Muscle layer of colon (tissue), 2 donors: Measurements from ENCODE around the gene VENTX.

Experiments
- H3K27ac ChIP-seq: one replicate; pipeline ENCODE4 v1.7.0; 2013; ENCODE audit warnings: low read depth, mild to moderate bottlenecking, low read length, moderate library complexity
- H3K27me3 ChIP-seq, 2 donors: one replicate each; pipeline ENCODE4 v1.7.0; 2013; ENCODE audit warnings: low read length in 2 of 2, mild to moderate bottlenecking in 2 of 2; ENCODE audit not compliant: insufficient read depth in 2 of 2, control insufficient read depth in 1 of 2
- H3K36me3 ChIP-seq: one replicate; pipeline ENCODE4 v1.7.0; 2013; ENCODE audit warnings: mild to moderate bottlenecking, low read length; ENCODE audit not compliant: insufficient read depth
- H3K4me1 ChIP-seq: one replicate; pipeline ENCODE4 v1.7.0; 2013; ENCODE audit warnings: mild to moderate bottlenecking, low read length; ENCODE audit not compliant: insufficient read depth
- H3K4me3 ChIP-seq, 2 donors: one replicate each; pipeline ENCODE4 v1.7.0; 2013; ENCODE audit warnings: low read length in 2 of 2, low read depth in 1 of 2, mild to moderate bottlenecking in 1 of 2, moderate library complexity in 1 of 2
- H3K9ac ChIP-seq: one replicate; pipeline ENCODE4 v1.7.0; 2013; ENCODE audit warnings: low read length
- H3K9me3 ChIP-seq: one replicate; pipeline ENCODE4 v1.7.0; 2013; ENCODE audit warnings: mild to moderate bottlenecking, low read length
- donor health status: abdominal sarcoma.
- donor health status: Adenocarcinoma of cecum.

VENTX gene

DNA sequence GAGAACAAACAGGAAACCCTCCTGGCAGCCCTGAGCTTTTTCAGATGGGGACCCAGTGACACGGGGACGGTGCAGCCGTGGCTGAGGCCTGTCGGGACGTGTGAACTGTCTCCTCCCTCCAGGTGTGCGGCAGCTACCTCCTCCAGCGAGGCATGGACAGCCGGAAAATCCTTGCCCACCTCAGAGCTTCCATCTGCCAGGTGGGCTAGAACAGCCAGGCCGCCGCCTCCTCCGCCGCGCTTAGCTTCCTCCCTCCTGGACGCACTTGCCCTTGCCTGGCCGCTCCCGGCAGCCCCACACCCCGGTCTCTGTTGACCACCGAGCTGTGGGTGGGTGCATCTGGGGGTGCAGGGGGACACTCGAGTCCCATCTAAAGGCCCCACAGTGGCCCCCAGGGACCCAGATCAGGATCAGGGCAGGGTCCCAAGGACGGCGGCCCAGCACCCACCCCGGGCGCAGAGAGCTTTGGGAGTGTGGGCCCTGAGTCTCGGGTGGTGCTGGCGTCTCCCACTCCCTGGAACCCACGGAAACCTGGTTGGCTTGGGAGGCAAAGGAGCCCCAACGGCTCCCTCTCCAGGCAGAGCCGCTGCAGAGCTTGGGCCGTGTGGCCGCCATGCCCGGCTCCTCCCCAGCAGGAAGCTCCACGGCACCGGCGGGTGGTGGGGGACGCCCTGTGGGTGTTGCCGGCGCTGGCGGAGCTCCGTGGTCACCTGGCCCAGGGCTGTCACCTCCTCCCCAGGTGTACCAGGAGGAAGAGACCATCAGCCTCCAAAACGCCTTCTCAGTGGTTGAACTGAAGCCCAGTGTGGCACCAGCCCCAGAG, 40.5 kb upstream of the VENTX start:
- no peaks in the 10 kb centered on the region for H3K4me1 ChIP-seq
- no peaks in the 10 kb centered on the region for H3K9me3 ChIP-seq
- H3K9ac ChIP-seq, result no peak overlapping the region
- H3K27me3 ChIP-seq, result no peaks in the 10 kb centered on the region
- no peaks in the 10 kb centered on the region for H3K36me3 ChIP-seq
- H3K4me3 ChIP-seq, result no peak overlapping the region
- no peak overlapping the region for H3K27ac ChIP-seq

DNA sequence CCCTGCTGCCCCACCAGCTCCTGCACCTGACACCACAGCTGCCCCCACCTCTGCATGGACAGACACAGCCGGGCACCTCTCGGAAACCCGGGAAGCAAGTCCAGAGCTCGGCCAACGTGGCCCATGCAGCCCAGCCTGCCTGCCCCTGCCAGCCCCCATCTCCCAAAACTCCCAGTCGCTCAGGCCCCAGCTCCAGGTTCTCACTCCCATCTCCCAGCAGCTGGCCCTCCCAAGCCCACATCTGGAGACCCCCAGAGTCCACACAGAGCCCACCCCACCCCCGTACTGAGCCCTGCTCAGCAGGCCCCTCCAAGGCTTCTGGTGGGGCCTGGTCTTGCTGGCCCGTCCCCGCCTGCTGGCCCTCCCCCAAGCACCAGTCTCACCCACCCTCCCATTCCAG, 39.9 kb upstream of the VENTX start:
- H3K27me3 ChIP-seq, result no peaks in the 10 kb centered on the region
- no peak overlapping the region for H3K9ac ChIP-seq
- H3K4me3 ChIP-seq, result no peak overlapping the region

GRCh38 chr10:133198206-133198605, 39.4 kb upstream of the VENTX start:
- H3K4me3 ChIP-seq, result no peak overlapping the region
- no peaks in the 10 kb centered on the region for H3K27me3 ChIP-seq
- H3K36me3 ChIP-seq, result no peaks in the 10 kb centered on the region
- no peaks in the 10 kb centered on the region for H3K9me3 ChIP-seq
- no peak overlapping the region for H3K9ac ChIP-seq
- H3K27ac ChIP-seq, result no peak overlapping the region
- H3K4me1 ChIP-seq, result no peaks in the 10 kb centered on the region

More for the DNA sequence above, 39.9 kb upstream of the VENTX start:
- H3K9me3 ChIP-seq, result no peaks in the 10 kb centered on the region
- H3K36me3 ChIP-seq, result no peaks in the 10 kb centered on the region
- H3K4me1 ChIP-seq, result no peaks in the 10 kb centered on the region
- H3K27ac ChIP-seq, result no peak overlapping the region

GRCh38 chr10:133198621-133199487, 38.8 kb upstream of the VENTX start:
- H3K27me3 ChIP-seq, result no peaks in the 10 kb centered on the region
- H3K9me3 ChIP-seq, result no peaks in the 10 kb centered on the region
- no peak overlapping the region for H3K4me3 ChIP-seq
- H3K9ac ChIP-seq, result no peak overlapping the region
- H3K36me3 ChIP-seq, result no peaks in the 10 kb centered on the region
- no peaks in the 10 kb centered on the region for H3K4me1 ChIP-seq
- H3K27ac ChIP-seq, result no peak overlapping the region

DNA sequence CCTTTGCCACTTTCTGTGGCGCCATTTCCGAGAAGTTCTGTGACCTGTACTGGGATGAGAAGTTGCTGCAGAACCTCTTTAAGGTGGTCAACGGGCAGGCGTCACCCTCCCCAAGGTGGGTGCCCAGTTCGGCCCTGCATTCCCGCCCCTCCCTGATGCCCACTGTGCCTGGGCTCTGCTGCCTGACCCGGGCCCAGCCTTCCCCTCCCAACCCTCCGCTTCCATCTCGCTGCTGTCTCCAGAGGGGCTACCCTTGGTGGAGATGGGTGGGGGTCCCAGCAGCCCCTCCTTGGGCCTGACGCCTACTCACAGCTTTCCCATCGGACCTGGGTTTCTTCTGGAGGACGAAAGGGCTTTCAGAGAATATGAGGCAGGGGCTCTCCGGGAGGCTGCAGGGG, 38.2 kb upstream of the VENTX start:
- Histone ChIP-seq H3K27me3 (no peaks in the 10 kb centered on the region), H3K4me1 (no peaks in the 10 kb centered on the region), H3K9me3 (no peaks in the 10 kb centered on the region), H3K27ac (no peak overlapping the region), H3K9ac (no peak overlapping the region), H3K36me3 (no peaks in the 10 kb centered on the region), H3K4me3 (no peak overlapping the region)

DNA sequence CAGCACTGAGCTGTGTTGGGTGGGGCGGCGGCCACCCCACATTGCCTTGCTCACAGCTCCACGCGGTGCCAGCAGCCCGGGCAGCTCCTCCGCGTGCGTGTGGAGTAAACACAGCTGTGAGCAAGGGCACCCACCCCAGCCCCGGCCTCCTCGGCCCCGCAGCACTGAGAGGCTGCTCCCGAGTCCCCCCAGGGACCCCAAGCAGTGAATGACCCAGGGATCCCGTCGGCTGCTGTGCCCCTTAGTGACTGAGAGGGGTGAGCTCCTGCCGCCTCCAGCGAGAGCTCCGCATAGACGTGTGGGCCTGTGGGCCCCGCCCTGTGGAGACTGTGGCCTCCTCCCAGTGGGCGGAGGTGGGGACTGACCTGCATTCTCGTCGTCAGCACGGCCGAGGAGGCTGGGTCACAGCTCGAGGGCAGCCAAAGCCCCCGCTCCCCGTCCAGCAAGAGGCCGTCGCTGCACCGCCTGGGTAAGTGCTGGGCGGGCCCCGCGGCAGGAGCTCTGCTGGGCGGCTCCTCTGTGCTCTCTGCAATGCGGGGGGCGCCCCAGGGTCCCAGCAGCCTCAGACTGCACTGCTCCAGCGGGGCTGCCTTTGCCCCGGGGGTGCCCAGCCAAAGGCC, 37.6 kb upstream of the VENTX start:
- Histone ChIP-seq H3K9me3 (no peaks in the 10 kb centered on the region), H3K4me1 (no peaks in the 10 kb centered on the region), H3K27ac (no peak overlapping the region), H3K27me3 (no peaks in the 10 kb centered on the region), H3K36me3 (no peaks in the 10 kb centered on the region), H3K9ac (no peak overlapping the region), H3K4me3 (no peak overlapping the region)

GRCh38 chr10:133200621-133201031, 37.0 kb upstream of the VENTX start:
- Histone ChIP-seq H3K4me1 (no peaks in the 10 kb centered on the region), H3K9ac (no peak overlapping the region), H3K36me3 (no peaks in the 10 kb centered on the region), H3K27me3 (no peaks in the 10 kb centered on the region), H3K4me3 (no peak overlapping the region), H3K9me3 (no peaks in the 10 kb centered on the region), H3K27ac (no peak overlapping the region)

DNA sequence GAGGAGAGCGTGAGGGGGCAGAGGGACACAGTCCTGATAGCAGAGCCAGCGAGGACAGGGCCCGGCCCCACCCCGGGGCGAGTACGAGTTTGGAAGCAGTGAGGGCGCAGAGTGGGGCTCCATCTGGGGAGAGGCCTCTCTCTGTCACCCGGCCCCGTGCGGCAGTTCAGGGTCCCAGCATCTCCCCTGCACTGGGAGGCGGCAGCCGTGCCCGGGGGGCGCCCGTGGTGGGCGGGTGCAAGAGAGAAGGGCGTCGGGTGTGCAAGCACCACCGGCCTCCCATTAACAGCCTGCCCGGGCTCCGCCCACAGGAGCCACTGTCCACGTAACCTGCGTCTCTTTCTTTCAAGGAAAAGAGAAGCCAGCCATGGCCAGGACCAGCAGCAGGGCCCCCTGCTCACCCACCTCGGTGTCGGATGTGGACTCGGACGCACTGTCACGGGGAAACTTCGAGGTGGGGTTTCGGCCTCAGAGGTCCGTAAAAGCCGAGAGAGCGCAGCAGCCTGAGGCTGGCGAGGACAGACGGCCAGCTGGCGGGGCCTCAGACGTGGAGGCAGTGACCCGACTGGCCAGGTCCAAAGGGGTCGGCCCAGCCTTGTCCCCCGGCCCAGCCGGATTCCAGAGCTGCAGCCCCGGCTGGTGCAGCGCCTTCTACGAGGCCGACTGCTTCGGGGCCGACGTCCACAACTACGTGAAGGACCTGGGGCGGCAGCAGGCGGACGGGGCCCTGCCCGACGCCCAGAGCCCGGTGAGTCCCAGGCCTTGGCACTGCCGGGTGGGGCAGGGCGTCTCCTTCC, 36.3 kb upstream of the VENTX start:
- no peaks in the 10 kb centered on the region for H3K9me3 ChIP-seq
- H3K9ac ChIP-seq, result no peak overlapping the region
- no peaks in the 10 kb centered on the region for H3K27me3 ChIP-seq
- no peak overlapping the region for H3K27ac ChIP-seq
- no peak overlapping the region for H3K4me3 ChIP-seq
- no peaks in the 10 kb centered on the region for H3K36me3 ChIP-seq
- no peaks in the 10 kb centered on the region for H3K4me1 ChIP-seq

DNA sequence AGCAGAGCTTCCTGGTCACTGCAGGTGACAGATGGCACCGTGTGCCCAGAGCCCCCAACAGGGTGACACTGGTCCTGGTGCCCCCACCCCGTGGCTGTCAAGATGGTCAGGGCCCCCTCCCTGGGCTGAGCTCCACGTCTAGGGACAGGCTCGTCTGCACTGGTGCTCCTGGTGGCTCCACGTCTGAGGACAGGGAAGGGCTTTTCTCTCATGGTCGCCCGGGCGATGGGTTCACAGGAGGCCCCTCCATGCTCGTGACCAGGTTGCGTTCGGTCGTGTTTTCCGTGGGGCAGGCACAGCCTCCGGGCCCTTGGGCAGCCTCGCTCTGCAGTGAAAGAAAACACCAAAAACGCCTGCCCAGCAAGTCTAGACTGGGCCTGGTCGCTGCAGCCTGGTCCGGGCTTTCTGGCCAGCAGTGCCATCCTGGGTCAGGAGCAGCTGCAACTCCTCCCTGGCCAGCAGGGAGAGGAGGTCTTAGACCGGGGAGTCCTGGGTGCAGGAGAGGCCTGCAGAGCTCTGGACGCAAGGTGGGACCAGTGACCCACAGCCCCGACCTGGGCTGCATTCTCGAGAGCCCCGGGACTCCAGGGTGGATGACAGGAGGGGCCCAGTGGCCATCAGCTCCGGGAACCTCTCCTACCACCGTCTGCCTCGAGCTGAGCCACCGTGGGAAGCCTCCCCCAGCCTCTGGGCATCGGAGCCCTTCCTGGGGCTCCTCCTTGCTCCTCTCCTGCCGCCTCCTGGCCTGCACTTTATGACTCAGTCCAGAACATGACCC, 35.5 kb upstream of the VENTX start:
- Histone ChIP-seq H3K4me1 (no peaks in the 10 kb centered on the region), H3K27me3 (no peaks in the 10 kb centered on the region), H3K27ac (no peak overlapping the region), H3K9me3 (no peaks in the 10 kb centered on the region), H3K9ac (no peak overlapping the region), H3K4me3 (no peak overlapping the region), H3K36me3 (no peaks in the 10 kb centered on the region)

- H3K36me3 ChIP-seq, result no peaks in the 10 kb centered on the region
- no peak overlapping the region for H3K27ac ChIP-seq
- H3K4me1 ChIP-seq, result no peaks in the 10 kb centered on the region
- H3K4me3 ChIP-seq, result no peak overlapping the region
- H3K27me3 ChIP-seq, result no peaks in the 10 kb centered on the region
- H3K9ac ChIP-seq, result no peak overlapping the region
- H3K9me3 ChIP-seq, result no peaks in the 10 kb centered on the region
Observed at GRCh38 chr10:133202778-133203651, 34.6 kb upstream of the VENTX start.
